Ovary (tissue), 3 donors: ENCODE data around the gene CBX1.

Source experiments
- CTCF ChIP-seq, 3 donors: fragments of 450-650 bp in 2 of 3; fragments of 200-600 bp in 1 of 3; IDR thresholded peaks; one replicate each; pipeline versions ENCODE4 v1.5.1 to v1.8.0; 2016 to 2022; ENCODE audit warnings: antibody characterized with exemption in 3 of 3, mild to moderate bottlenecking in 1 of 3
- EP300 ChIP-seq: sonication (generic); formaldehyde crosslinking; IDR thresholded peaks from one replicate; pipeline ENCODE4 v1.6.1; 2017; ENCODE audit warnings: antibody characterized with exemption
- POLR2A ChIP-seq: fragments of 450-650 bp; IDR thresholded peaks from one replicate; pipeline ENCODE4 v1.6.1; 2017; ENCODE audit warnings: antibody characterized with exemption, mild to moderate bottlenecking, moderate library complexity
- donor health status: DM: no; HTN: no; CAD: no.

- TF ChIP-seq CTCF (IDR thresholded peaks at IDR 0.05) = no peak
- TF ChIP-seq POLR2A = no peak
- no peak for TF ChIP-seq EP300
Measured at GRCh38 chr17:48070195-48070594, 31.1 kb downstream of the CBX1 start.
